Activated T-cell treated with anti-CD3 and anti-CD28 coated beads, Interleukin-2, amount 50 U/mL, for 72 hours (primary cell): Measurements from ENCODE around the gene CALR. TPM values are rescaled to one million over a fixed set of nuclear protein-coding genes. Genes with fewer than 3 reads are reported as not detected.

Experiments
- ATAC-seq, 2 donors: fragments of 150-1000 bp; cut with Tn5 transposase; replicated peaks in 1 of 2; 2 replicates each; pipeline ENCODE4 v1.10.0; 2021; ENCODE audit warnings: moderate library complexity in 2 of 2, mild to moderate bottlenecking in 1 of 2
- DNase-seq, 2 donors: peaks; one replicate each; pipeline ENCODE4 v3.0.0; 2021 to 2022; ENCODE audit warnings: mixed read lengths in 1 of 2
- H3K27ac Mint-ChIP-seq: one replicate; pipeline ENCODE4 v1.8.0; 2022; ENCODE audit warnings: mild to moderate bottlenecking, moderate library complexity, mixed read lengths
- H3K27me3 Mint-ChIP-seq: one replicate; pipeline ENCODE4 v1.8.0; 2022; ENCODE audit warnings: low read depth, mixed read lengths
- H3K36me3 Mint-ChIP-seq, 2 donors: one replicate each; pipeline ENCODE4 v1.8.0; 2022; ENCODE audit warnings: mixed read lengths in 2 of 2, mild to moderate bottlenecking in 1 of 2; ENCODE audit not compliant: insufficient read depth in 2 of 2
- H3K4me1 Mint-ChIP-seq: one replicate; pipeline ENCODE4 v1.8.0; 2022; ENCODE audit warnings: low read depth, mixed read lengths
- H3K4me3 Mint-ChIP-seq, 2 donors: one replicate each; pipeline ENCODE4 v1.8.0; 2022; ENCODE audit warnings: mild to moderate bottlenecking in 2 of 2, mixed read lengths in 2 of 2, moderate library complexity in 2 of 2
- H3K9me3 Mint-ChIP-seq, 2 donors: one replicate each; pipeline ENCODE4 v1.8.0; 2022; ENCODE audit warnings: mixed read lengths in 2 of 2
- total RNA-seq, 2 donors: library from RNA; stranded (reverse); gene quantifications; one replicate each; pipeline ENCODE4 v1.2.3, GENCODE V29; 2022

CALR gene
- total RNA-seq, 2 donors from 2014 or later: 458 to 489 TPM

DNA sequence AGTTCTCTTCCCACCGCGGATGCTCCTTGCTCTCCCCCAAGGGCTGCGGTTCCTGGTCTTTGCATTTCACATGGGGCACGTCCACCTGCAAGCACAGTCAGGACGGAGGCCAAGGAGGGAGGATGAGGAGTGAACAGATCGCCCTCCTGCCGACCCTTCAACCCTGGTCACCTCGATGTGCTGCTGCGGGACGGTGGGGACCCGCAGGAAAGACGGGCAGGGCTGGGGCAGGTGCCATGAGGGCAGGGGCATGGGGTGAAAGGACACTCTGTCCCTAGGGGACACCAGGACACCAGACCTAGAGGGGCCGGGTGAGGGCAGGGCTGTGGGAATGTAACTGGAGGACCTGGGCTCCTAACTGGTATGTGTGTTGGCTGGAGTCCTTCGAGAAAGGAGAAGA, 20.2 kb upstream of the CALR start:
- Mint-ChIP-seq H3K4me1 (peaks cover 37% of the 10 kb centered on the region), H3K36me3 (peaks cover 5% of the 10 kb centered on the region in 2 donors), H3K9me3 (no peaks in the 10 kb centered on the region), H3K4me3 (peak overlapping the region; percentile 65 to 74), H3K27me3 (no peaks in the 10 kb centered on the region), H3K27ac (peak overlapping the region; percentile 86)
- ATAC-seq (no peak), DNase-seq (no peak)

DNA sequence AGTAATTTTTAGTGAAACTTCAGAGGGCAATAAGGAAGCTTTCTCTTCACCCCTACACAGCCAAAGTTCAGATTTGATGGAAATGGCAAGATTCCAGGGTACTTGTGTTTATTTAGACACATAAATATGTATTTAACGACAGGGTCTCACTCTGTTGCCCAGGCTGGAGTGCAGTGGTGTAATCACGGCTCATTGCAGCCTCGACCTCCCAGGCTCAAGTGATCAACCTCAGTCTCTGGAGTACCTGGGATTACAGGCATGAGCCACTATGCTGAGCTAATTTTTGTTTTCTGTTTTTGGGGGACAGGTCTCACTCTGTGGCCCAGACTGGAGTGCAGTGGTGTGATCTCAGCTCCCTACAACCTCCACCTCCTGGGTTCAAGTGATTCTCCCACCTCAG, 17.4 kb upstream of the CALR start:
- Mint-ChIP-seq H3K4me3 (no peak overlapping the region), H3K4me1 (peaks cover 14% of the 10 kb centered on the region), H3K36me3 (peaks cover 5 to 15% of the 10 kb centered on the region in 2 donors), H3K27me3 (no peaks in the 10 kb centered on the region), H3K9me3 (no peaks in the 10 kb centered on the region), H3K27ac (peak overlapping the region; percentile 42)
- ATAC-seq: no peak
- no peak for DNase-seq

DNA sequence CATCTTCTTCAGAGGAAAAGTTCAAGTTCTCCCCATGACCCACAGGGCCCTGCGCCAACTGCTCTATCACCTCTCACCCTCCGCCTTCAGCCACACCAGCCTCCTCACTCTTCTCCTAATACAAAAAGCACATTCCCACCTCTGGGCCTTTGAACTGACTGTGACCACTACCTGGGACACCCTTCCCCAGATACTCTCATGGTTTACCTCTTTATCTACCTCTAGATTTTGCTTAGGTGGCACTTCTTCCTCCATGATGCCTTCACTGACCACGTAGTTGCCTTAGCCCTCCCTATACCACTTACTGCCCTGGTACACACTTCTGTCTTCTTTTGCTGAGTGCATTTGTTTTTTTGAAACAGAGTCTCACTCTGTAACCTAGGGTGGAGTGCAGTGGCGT, 15.4 kb upstream of the CALR start:
- no peaks in the 10 kb centered on the region for H3K27me3 Mint-ChIP-seq
- H3K36me3 Mint-ChIP-seq: peaks cover 8 to 27% of the 10 kb centered on the region in 2 donors
- H3K9me3 Mint-ChIP-seq: no peaks in the 10 kb centered on the region
- no peak overlapping the region for H3K4me3 Mint-ChIP-seq
- H3K4me1 Mint-ChIP-seq: peaks cover 14% of the 10 kb centered on the region
- no peak for ATAC-seq
- DNase-seq: no peak
- no peak overlapping the region for H3K27ac Mint-ChIP-seq

DNA sequence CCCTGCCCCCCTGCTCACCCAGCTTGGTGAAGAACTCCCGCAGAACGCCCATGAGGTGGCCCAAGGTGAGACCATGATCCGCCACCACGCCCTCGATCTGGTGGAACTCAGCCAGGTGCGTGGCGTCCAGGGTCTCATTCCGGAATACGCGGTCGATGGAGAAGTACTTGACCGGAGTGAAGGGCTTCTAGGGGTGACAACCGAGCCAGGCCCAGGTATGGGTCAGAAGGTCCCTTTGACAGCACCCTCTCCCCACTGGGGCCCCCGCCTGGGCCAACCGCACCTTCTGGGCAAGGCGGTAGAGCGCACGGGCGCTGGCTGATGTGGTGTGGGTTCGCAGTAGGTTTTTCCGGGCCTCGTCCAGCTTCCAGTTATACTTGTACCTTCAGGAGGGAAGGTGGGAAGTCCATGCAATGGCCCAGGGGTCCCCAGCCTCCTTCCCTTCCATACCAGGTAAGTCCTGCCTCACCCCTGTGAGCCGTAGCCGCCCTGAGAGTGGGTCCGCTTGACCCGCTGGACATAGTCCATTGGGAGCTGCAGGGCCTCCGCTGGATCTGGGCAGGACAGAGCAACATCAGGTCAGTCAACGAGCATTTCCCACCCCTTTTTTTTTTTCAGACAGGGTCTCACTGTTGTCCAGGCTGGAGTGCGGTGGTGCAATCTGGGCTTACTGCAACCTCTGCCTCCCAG, 13.6 kb upstream of the CALR start:
- ATAC-seq (no peak), DNase-seq (no peak)
- H3K27ac Mint-ChIP-seq: no peak overlapping the region
- no peaks in the 10 kb centered on the region for H3K9me3 Mint-ChIP-seq
- H3K27me3 Mint-ChIP-seq: no peaks in the 10 kb centered on the region
- no peak overlapping the region for H3K4me3 Mint-ChIP-seq
- H3K4me1 Mint-ChIP-seq: no peaks in the 10 kb centered on the region
- H3K36me3 Mint-ChIP-seq: peaks cover 9 to 36% of the 10 kb centered on the region in 2 donors

DNA sequence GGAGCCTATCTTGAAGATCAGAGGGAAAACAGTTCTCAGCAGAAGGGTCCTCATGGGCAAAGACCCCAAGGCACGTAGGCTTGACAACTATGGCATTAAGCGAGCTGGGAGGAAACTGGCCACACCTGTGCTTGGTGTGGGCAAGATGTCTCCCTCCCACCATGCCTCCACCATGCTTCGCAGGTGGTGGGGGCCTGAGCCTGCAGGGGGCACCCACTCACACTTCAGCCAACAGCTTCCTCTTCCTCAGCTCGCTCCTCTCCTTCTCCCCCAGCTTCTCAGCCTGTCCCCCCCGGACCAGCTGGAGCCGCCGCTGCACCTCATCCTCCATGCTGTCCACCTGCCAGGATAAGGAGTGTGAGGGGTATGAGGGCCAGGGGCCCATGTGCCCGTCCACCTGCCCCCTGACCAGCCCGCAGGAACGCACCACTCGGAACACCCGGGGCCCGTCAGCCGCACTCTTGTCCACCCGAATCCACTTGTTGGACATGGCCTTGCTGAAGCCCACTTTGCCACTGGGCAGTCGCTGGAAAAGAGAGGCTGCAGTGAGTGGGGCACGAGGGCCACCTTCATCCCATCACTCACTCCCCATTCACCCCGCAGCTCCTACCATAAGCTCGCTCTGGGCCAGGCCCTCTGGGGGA, 8.3 kb upstream of the CALR start:
- H3K4me1 Mint-ChIP-seq: peaks cover 30% of the 10 kb centered on the region
- ATAC-seq: no peak
- H3K4me3 Mint-ChIP-seq: no peak overlapping the region
- DNase-seq: no peak
- no peaks in the 10 kb centered on the region for H3K9me3 Mint-ChIP-seq
- peaks cover 9 to 34% of the 10 kb centered on the region in 2 donors for H3K36me3 Mint-ChIP-seq
- H3K27ac Mint-ChIP-seq: no peak overlapping the region
- no peaks in the 10 kb centered on the region for H3K27me3 Mint-ChIP-seq

DNA sequence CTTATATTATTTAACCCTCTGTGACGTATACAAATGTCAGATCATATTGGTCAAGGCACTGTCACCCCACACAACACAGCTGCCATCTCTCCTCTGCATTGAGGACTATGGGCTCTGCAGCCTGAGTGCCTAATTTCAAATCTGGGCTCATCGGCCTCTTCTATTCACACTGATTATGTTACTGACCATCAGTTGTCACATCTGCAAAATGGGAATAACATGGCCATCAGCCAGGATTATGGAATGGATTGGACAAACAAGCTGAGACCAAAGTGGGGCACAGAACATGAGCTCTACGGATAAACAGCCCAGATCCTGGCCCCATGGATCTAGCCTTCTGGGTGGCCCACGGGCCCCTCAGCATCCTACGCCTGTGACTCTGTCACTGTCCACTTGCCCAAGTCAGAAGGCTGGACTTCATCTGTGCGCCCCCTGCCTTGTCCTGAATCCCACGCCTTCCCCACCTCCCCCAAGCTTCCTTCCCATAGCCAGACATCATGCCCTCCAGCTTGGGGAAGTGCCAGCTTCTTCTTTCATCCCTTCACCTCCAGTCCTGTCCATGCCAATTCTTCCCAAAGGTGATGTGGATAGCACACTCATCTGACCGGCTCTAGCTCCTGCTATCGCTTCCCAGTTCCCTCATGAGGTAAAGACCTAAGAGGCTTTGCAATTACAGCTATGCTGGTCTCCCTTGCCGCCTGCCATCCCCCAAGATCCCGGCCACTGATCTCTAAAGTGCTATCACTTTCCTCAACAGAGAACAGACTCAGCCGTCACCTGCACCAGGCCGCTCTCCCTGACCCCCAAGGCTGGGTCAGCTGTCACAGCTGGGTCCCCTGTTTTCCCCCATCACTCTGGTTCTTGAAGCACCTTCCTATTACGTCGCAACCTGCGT, 5.8 kb upstream of the CALR start:
- no peaks in the 10 kb centered on the region for H3K27me3 Mint-ChIP-seq
- H3K27ac Mint-ChIP-seq: peak overlapping the region; percentile 89
- H3K9me3 Mint-ChIP-seq: no peaks in the 10 kb centered on the region
- peak overlapping the region; percentile 93 for H3K4me3 Mint-ChIP-seq
- DNase-seq: peak in 1 of 2 donors; percentile 35
- peaks cover 45% of the 10 kb centered on the region for H3K4me1 Mint-ChIP-seq
- ATAC-seq: no peak
- H3K36me3 Mint-ChIP-seq: peaks cover 6 to 19% of the 10 kb centered on the region in 2 donors

DNA sequence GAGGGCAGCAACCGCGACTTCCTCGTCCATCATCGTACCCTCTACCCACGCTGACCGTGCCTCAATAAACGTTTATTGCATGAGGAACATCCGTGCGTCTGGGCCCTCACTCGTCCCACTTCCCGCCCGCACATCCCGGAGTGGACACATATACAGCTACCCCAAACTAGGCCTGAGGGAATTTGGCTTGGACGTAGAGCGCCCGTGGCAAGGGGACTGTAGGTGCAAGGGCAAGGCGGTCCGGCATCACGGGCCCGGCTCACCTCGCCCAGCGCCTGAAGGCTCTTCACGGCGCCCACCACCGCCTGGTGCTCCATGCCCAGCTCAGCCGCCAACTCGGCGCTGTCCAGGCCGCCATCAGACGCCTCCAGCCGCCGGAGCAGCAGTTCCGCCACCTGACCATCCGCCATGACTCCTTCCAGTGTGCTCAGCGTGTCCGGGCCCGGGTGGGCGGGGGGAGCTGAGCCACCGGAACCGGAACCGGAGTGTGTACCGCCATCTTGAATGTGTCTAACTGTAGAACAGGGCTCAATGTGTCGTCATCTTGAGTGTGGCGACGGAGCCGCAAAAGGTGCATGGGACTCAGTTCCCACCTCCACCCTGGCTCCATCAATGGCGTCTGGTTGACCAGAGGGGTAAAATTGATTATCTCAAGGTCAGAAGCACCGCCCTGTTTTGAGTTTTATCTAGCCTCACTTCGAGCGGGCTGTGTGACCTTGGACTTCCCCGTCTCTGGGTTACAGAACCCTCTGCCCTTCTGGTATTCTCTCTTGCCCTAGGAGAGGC, 4.9 kb upstream of the CALR start, which contains the start of gene FARSA:
Gene FARSA, minus strand, starts transcription at position 425 of the 786 bp plus-strand sequence. Its CDS starts 15 bp downstream, at position 410.
- no peaks in the 10 kb centered on the region for H3K27me3 Mint-ChIP-seq
- DNase-seq: peak; percentile 86 to 90
- no peaks in the 10 kb centered on the region for H3K9me3 Mint-ChIP-seq
- peaks cover 52% of the 10 kb centered on the region for H3K4me1 Mint-ChIP-seq
- peaks cover 6 to 16% of the 10 kb centered on the region in 2 donors for H3K36me3 Mint-ChIP-seq
- H3K27ac Mint-ChIP-seq: peak within 1 kb of the TSS; percentile 89
- H3K4me3 Mint-ChIP-seq: peak within 1 kb of the TSS; percentile 93
- peak; percentile 67 to 70 for ATAC-seq

DNA sequence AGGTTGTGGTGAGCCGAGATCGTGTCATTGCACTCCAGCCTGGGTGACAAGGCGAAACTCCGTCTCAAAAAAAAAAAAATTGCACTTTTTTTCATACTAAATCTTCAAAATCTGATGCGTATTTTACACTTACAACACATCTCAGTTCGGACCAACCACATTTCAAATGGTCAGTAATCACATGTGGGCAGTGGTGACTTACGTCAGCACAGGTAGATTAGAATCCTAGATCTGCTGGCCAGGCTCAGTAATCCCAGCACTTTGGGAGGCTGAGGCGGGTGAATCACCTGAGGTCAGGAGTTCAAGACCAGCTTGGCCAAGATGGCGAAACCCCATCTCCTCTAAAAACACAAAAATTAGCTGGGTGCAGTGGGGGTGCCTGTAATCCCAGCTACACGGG, 3.3 kb upstream of the CALR start:
- ATAC-seq (no peak), DNase-seq (no peak)
- no peak overlapping the region for H3K27ac Mint-ChIP-seq
- H3K4me3 Mint-ChIP-seq: no peak overlapping the region
- H3K36me3 Mint-ChIP-seq: peaks cover 15 to 25% of the 10 kb centered on the region in 2 donors
- no peaks in the 10 kb centered on the region for H3K9me3 Mint-ChIP-seq
- H3K4me1 Mint-ChIP-seq: peaks cover 67% of the 10 kb centered on the region
- H3K27me3 Mint-ChIP-seq: no peaks in the 10 kb centered on the region

DNA sequence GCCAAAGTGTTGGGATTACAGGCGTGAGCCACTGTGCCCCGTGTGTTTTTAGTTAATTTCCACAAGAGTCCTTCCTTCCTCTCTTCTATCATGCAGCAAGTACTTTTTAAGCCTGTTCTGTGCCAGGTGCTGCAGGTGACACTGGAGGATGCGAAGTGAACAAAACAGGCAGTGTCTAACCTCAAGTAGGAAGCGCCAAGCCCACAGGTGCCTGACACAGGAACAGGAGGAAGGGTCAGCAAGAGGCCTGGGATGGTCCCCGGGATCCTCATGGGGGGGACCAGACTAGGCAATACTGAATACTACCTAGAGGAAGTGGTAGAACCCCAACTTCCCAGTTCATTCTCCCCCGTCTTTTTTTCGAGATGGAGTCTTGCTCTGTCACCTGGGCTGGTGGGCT, 1.8 kb upstream of the CALR start:
- H3K27me3 Mint-ChIP-seq: no peaks in the 10 kb centered on the region
- no peak for ATAC-seq
- H3K4me1 Mint-ChIP-seq: peaks cover 76% of the 10 kb centered on the region
- H3K9me3 Mint-ChIP-seq: no peaks in the 10 kb centered on the region
- no peak overlapping the region for H3K27ac Mint-ChIP-seq
- DNase-seq: no peak
- H3K4me3 Mint-ChIP-seq: peak overlapping the region; percentile 24 to 57
- peaks cover 20 to 33% of the 10 kb centered on the region in 2 donors for H3K36me3 Mint-ChIP-seq

DNA sequence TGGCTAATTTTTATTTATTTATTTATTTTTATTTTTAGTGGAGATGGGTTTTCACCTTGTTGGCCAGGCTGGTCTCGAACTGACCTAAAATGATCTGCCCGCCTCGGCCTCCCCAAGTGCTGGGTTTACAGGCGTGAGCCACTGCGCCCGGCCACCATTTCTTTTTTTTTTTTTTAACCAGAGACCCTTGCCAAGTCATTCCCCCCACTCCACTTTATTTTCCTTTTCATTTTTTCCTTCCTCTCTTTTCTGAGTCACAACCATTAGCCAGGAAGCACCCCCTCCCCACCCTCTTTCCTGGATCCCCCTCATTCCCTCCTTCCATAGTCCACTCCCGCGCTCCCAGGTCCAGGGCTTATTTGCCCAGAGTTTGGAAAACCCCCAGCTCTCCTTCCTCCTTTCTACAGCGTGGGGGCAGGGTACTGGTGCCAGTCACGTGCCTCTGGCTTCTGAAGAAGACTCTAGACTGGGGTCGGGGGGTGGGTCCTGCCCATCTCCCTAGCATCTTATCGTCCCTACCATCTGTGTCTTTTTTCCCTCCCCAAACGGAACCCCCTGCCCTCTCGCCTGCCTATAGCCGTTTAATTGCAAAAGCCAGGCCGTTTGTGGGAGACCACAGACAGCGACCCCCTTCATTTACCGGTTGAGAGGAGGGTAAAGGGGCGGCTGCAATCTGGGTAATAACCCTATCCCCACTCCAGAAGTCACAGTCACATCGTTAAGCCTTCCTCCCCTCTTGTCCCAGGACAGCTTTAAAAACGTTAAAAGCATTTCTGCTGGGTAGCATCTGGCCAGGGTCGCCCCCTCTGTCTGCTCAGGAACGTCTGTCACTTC, 1.1 kb upstream of the CALR start:
- H3K4me3 Mint-ChIP-seq: peak overlapping the region; percentile 96 to 100
- H3K27me3 Mint-ChIP-seq: no peaks in the 10 kb centered on the region
- DNase-seq (peak in 1 of 2 donors; percentile 33), ATAC-seq (no peak)
- H3K9me3 Mint-ChIP-seq: no peaks in the 10 kb centered on the region
- H3K36me3 Mint-ChIP-seq: peaks cover 22 to 39% of the 10 kb centered on the region in 2 donors
- peak overlapping the region; percentile 75 for H3K27ac Mint-ChIP-seq
- peaks cover 78% of the 10 kb centered on the region for H3K4me1 Mint-ChIP-seq

DNA sequence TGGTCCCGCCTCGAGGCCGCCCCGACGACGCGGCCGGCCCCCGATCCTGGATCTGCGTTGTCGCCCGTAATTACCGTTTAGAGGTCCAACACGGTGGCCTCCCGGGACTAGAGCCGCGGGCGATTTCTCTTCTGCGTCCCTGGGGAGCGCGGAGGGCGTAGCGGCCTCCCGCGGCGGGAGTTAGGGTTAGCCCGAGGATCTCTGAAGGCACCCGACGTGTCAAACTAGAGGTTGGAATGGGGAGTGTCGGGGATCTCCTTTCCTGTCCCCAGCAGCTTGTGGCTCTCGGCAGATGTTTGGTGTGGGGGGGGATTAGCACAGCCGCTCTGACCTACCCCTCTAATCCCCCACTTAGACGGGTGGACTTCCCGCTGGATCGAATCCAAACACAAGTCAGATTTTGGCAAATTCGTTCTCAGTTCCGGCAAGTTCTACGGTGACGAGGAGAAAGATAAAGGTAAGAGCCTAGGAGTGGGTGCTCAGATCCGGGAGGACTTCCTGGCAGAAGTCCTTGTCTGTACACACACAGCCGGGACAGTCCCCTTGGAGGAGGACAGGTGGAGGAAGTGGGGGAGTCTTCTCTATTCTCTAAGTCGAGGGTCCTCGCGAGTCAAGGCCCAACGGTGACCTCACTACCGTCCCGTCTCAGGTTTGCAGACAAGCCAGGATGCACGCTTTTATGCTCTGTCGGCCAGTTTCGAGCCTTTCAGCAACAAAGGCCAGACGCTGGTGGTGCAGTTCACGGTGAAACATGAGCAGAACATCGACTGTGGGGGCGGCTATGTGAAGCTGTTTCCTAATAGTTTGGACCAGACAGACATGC, 581 bp downstream of the CALR start:
- DNase-seq (peak; percentile 41 to 42), ATAC-seq (peak; percentile 0 to 6)
- Mint-ChIP-seq H3K4me1 (peaks cover 81% of the 10 kb centered on the region), H3K9me3 (no peaks in the 10 kb centered on the region), H3K36me3 (peaks cover 24 to 42% of the 10 kb centered on the region in 2 donors), H3K27ac (peak overlapping the region; percentile 94), H3K27me3 (no peaks in the 10 kb centered on the region), H3K4me3 (peak overlapping the region; percentile 96 to 100)
